Thyroid gland (tissue), 4 donors: Measurements from ENCODE around the gene ANKHD1. TPM values are rescaled to one million over a fixed set of nuclear protein-coding genes. Genes with fewer than 3 reads are reported as not detected.

Experiments used
- DNase-seq, 2 donors: peaks; one replicate each; pipeline ENCODE4 v3.0.0-alpha.2; 2019
- H3K27ac ChIP-seq, 3 donors: fragments of 200-600 bp; sonication (generic); 1 replicate in 2 of 3; 2 replicates in 1 of 3; pipeline ENCODE4 v1.5.1; 2016 to 2019; ENCODE audit warnings: mild to moderate bottlenecking in 1 of 3, moderate library complexity in 1 of 3
- H3K27me3 ChIP-seq: fragments of 200-600 bp; sonication (generic); one replicate; pipeline ENCODE4 v1.5.1; 2019
- H3K36me3 ChIP-seq, 2 donors: fragments of 200-600 bp; sonication (generic); one replicate each; pipeline ENCODE4 v1.5.1; 2016 to 2019
- H3K4me1 ChIP-seq, 2 donors: fragments of 200-600 bp; sonication (generic); one replicate each; pipeline ENCODE4 v1.5.1; 2017 to 2019
- H3K4me3 ChIP-seq, 3 donors: fragments of 200-600 bp; sonication (generic); replicated peaks in 1 of 3; 1 replicate in 2 of 3; 2 replicates in 1 of 3; pipeline ENCODE4 v1.5.1; 2016; ENCODE audit warnings: mild to moderate bottlenecking in 1 of 3
- H3K9me3 ChIP-seq: fragments of 200-600 bp; sonication (generic); one replicate; pipeline ENCODE4 v1.5.1; 2017
- CTCF ChIP-seq, 6 experiments: fragments of 200-600 bp in 3 of 6; fragments of 450-650 bp in 3 of 6; sonication (generic) in 3 of 6; IDR thresholded peaks; one replicate each; pipeline ENCODE4 v1.5.1; 2016 to 2019; ENCODE audit warnings: antibody characterized with exemption in 6 of 6, mild to moderate bottlenecking in 2 of 6, inconsistent platforms in 1 of 6, moderate library complexity in 1 of 6
- POLR2A ChIP-seq, 2 donors: fragments of 450-650 bp; IDR thresholded peaks; one replicate each; pipeline ENCODE4 v1.6.1; 2017; ENCODE audit warnings: antibody characterized with exemption in 2 of 2, mild to moderate bottlenecking in 2 of 2, moderate library complexity in 1 of 2
- WGBS, 2 donors: methylation state at CpG; one replicate each; pipeline ENCODE4 v1.1.5; 2017; 5-methylcytosine and 5-hydroxymethylcytosine counted together
- intact Hi-C: fragments of 100-400 bp; cut with DNase I; formaldehyde crosslinking; loops from one replicate; pipeline ENCODE4 v1.15.1; 2023
- total RNA-seq, 4 donors: library from RNA; depleted of rRNA; stranded (reverse); fragments of >200 nt; gene quantifications; one replicate each; pipeline ENCODE4 v1.2.3, GENCODE V29; 2016

ANKHD1 gene
- total RNA-seq, 4 donors from 2014 or later: 148 to 247 (median 163) TPM

- H3K4me1 ChIP-seq: peaks cover 32 to 34% of the 10 kb centered on the region in 2 donors
- intact Hi-C loops: loop anchor here (5.0 kb wide), 2 partner anchors 164 to 244 kb away; partner anchors contain the start of genes IK and NDUFA2
Measured at GRCh38 chr5:140403613-140404012, 2.0 kb downstream of the ANKHD1 start.

GRCh38 chr5:140408750-140409241 is 7.2 kb downstream of the ANKHD1 start:
- 30 to 40% methylated on average over 4 of the region's 4 CpGs for WGBS, 2 donors
- no peaks in the 10 kb centered on the region for H3K9me3 ChIP-seq
- TF ChIP-seq POLR2A (IDR thresholded peaks at IDR 0.05) (no peak), CTCF (IDR thresholded peaks at IDR 0.05) (peak in 4 of 6 experiments; percentile 21 to 42 (median 28))
- H3K4me1 ChIP-seq: peaks cover 22 to 28% of the 10 kb centered on the region in 2 donors
- intact Hi-C loops: no loop called here
- H3K4me3 ChIP-seq: no peak overlapping the region
- no peaks in the 10 kb centered on the region for H3K27me3 ChIP-seq
- H3K27ac ChIP-seq: peak overlapping the region in 2 of 3 donors; percentile 52 to 53
- DNase-seq: peak; percentile 30
- no peaks in the 10 kb centered on the region for H3K36me3 ChIP-seq

More at GRCh38 chr5:140403613-140404012, 2.0 kb downstream of the ANKHD1 start:
- H3K9me3 ChIP-seq: no peaks in the 10 kb centered on the region
- H3K36me3 ChIP-seq: no peaks in the 10 kb centered on the region
- H3K4me3 ChIP-seq: peak overlapping the region in 1 of 3 donors; percentile 100
- no peak for DNase-seq
- H3K27me3 ChIP-seq: no peaks in the 10 kb centered on the region
- 52 to 53% methylated on average over 5 of the region's 5 CpGs for WGBS, 2 donors
- no peak for TF ChIP-seq CTCF (IDR thresholded peaks at IDR 0.05)
- TF ChIP-seq POLR2A (IDR thresholded peaks at IDR 0.05): no peak
- H3K27ac ChIP-seq: peak overlapping the region in 2 of 3 donors; percentile 12 to 27

GRCh38 chr5:140413230-140413629 is 11.6 kb downstream of the ANKHD1 start:
- peaks cover 8 to 15% of the 10 kb centered on the region in 2 donors for H3K4me1 ChIP-seq
- no peaks in the 10 kb centered on the region for H3K9me3 ChIP-seq
- no peak for DNase-seq
- TF ChIP-seq POLR2A (IDR thresholded peaks at IDR 0.05) (no peak), CTCF (IDR thresholded peaks at IDR 0.05) (no peak)
- H3K27me3 ChIP-seq: no peaks in the 10 kb centered on the region
- intact Hi-C loops: no loop called here
- no peaks in the 10 kb centered on the region for H3K36me3 ChIP-seq
- no peak overlapping the region for H3K27ac ChIP-seq
- no peak overlapping the region for H3K4me3 ChIP-seq
- 79 to 82% methylated on average over 1 of the region's 1 CpG for WGBS, 2 donors

- no peaks in the 10 kb centered on the region for H3K36me3 ChIP-seq
- H3K9me3 ChIP-seq: no peaks in the 10 kb centered on the region
- WGBS, 2 donors: 98 to 100% methylated on average over 2 of the region's 2 CpGs
- TF ChIP-seq CTCF (IDR thresholded peaks at IDR 0.05) (no peak), POLR2A (IDR thresholded peaks at IDR 0.05) (no peak)
- H3K4me1 ChIP-seq: peaks cover 5 to 23% of the 10 kb centered on the region in 2 donors
- intact Hi-C loops: no loop called here
- H3K27me3 ChIP-seq: no peaks in the 10 kb centered on the region
- DNase-seq: no peak
- no peak overlapping the region for H3K4me3 ChIP-seq
- no peak overlapping the region for H3K27ac ChIP-seq
Measured at GRCh38 chr5:140417235-140417634, 15.6 kb downstream of the ANKHD1 start.

GRCh38 chr5:140418862-140419520 is 17.4 kb downstream of the ANKHD1 start:
- intact Hi-C loops: no loop called here
- no peak overlapping the region for H3K27ac ChIP-seq
- no peak for TF ChIP-seq POLR2A (IDR thresholded peaks at IDR 0.05)
- no peaks in the 10 kb centered on the region for H3K27me3 ChIP-seq
- peaks cover 5 to 31% of the 10 kb centered on the region in 2 donors for H3K4me1 ChIP-seq
- no peak overlapping the region for H3K4me3 ChIP-seq
- no peaks in the 10 kb centered on the region for H3K36me3 ChIP-seq
- DNase-seq: no peak
- WGBS, 2 donors: 90 to 100% methylated on average over 1 of the region's 1 CpG
- H3K9me3 ChIP-seq: no peaks in the 10 kb centered on the region
